Kidney (tissue), 14 donors: ENCODE data around the gene FERMT3. TPM values are rescaled to one million over a fixed set of nuclear protein-coding genes. Genes with fewer than 3 reads are reported as not detected.
A peak's percentile ranks its signal among the peaks of the same experiment; 100 is the strongest.

Experiments used
- DNase-seq, 5 donors: peaks; one replicate each; pipeline ENCODE4 v3.0.0-alpha.2; 2013 to 2020
- FAIRE-seq: peaks from 2 replicates; lab custom pipeline; 2012; peaks lifted over from hg19 to GRCh38; lab: Jason Lieb, UNC
- H3K27ac ChIP-seq, 2 donors: one replicate each; pipeline ENCODE4 v1.7.0; 2013; ENCODE audit warnings: low read depth in 2 of 2, low read length in 2 of 2, inconsistent platforms in 1 of 2
- H3K27me3 ChIP-seq: one replicate; pipeline ENCODE4 v1.7.1; 2013; ENCODE audit warnings: low read length, inconsistent platforms; ENCODE audit not compliant: control insufficient read depth, insufficient read depth
- H3K36me3 ChIP-seq, 3 donors: one replicate each; pipeline versions ENCODE4 v1.7.0 to v1.7.1; 2013; ENCODE audit warnings: low read length in 3 of 3, control low read depth in 1 of 3, inconsistent platforms in 1 of 3; ENCODE audit not compliant: insufficient read depth in 3 of 3, control insufficient read depth in 2 of 3
- H3K4me1 ChIP-seq, 3 donors: one replicate each; pipeline versions ENCODE4 v1.7.0 to v1.7.1; 2013; ENCODE audit warnings: low read length in 3 of 3, inconsistent platforms in 1 of 3, low read depth in 1 of 3; ENCODE audit not compliant: control insufficient read depth in 2 of 3, insufficient read depth in 2 of 3
- H3K4me3 ChIP-seq, 3 donors: one replicate each; pipeline versions ENCODE4 v1.7.0 to v1.8.1; 2013; ENCODE audit warnings: low read length in 3 of 3, control low read depth in 1 of 3, inconsistent platforms in 1 of 3
- H3K9ac ChIP-seq, 3 donors: one replicate each; pipeline versions ENCODE4 v1.7.0 to v1.7.1; 2013; ENCODE audit warnings: low read length in 3 of 3, control low read depth in 1 of 3, inconsistent platforms in 1 of 3
- H3K9me3 ChIP-seq, 3 donors: one replicate each; pipeline versions ENCODE4 v1.7.0 to v1.7.1; 2013; ENCODE audit warnings: low read length in 3 of 3, control low read depth in 1 of 3, inconsistent platforms in 1 of 3; ENCODE audit not compliant: control insufficient read depth in 2 of 3, insufficient read depth in 1 of 3
- CTCF ChIP-seq: IDR thresholded peaks from 3 replicates; pipeline ENCODE4 v1.5.1; 2012; ENCODE audit warnings: mild to moderate bottlenecking, moderate library complexity, borderline replicate concordance; ENCODE audit not compliant: insufficient read depth; ENCODE audit errors: extremely low read depth
- intact Hi-C: fragments of 100-400 bp; cut with DNase I; formaldehyde crosslinking; loops from one replicate; pipeline ENCODE4 v1.11.1; 2022
- polyA plus RNA-seq: library from polyadenylated mRNA; stranded (reverse); fragments of 350-450 nt; fragmentation: Illumina TruSeq; extraction: RNeasy Lipid Tissue Mini Kit (QIAGEN cat#74804); gene quantifications from one replicate; pipeline ENCODE4 v1.2.3, GENCODE V29; 2014; ENCODE audit warnings: low read depth, low replicate concordance; ENCODE audit not compliant: insufficient read depth
- total RNA-seq: library from RNA; stranded (reverse); fragmentation: NEBNext Ultra II Directional; extraction: Animal tissue kit (Norgen Biotek cat#: 25700); gene quantifications from one replicate; pipeline ENCODE4 v1.2.1, GENCODE V29; 2021
- donor health status: control.
- donor health status: control.
- donor health status: control.
- donor health status: control.
- donor health status: control.
- donor health status: DM: yes; HTN: yes; CAD: no.
- donor health status: Normal renal cell carcinoma (clear cell type).

FERMT3 gene
- total and polyA plus RNA-seq, 2 donors from 2014 or later = 11.8 to 36.3 TPM

- H3K36me3 ChIP-seq = no peaks in the 10 kb centered on the region
These were observed 14.3 kb downstream of the FERMT3 start for GRCh38 chr11:64220798-64221197.

GRCh38 chr11:64222651-64223000 is 16.1 kb downstream of the FERMT3 start:
- no peaks in the 10 kb centered on the region for H3K9me3 ChIP-seq
- H3K27ac ChIP-seq = no peak overlapping the region
- no peak overlapping the region for H3K9ac ChIP-seq
- no peaks in the 10 kb centered on the region for H3K27me3 ChIP-seq
- peaks cover 0 to 22% (median 10%) of the 10 kb centered on the region in 3 donors for H3K4me1 ChIP-seq
- intact Hi-C loops = no loop called here
- no peaks in the 10 kb centered on the region for H3K36me3 ChIP-seq
- no peak overlapping the region for H3K4me3 ChIP-seq
- DNase-seq (no peak), FAIRE-seq (no peak)
- TF ChIP-seq CTCF = no peak

More at GRCh38 chr11:64220798-64221197, 14.3 kb downstream of the FERMT3 start:
- Histone ChIP-seq H3K27ac (no peak overlapping the region), H3K27me3 (no peaks in the 10 kb centered on the region), H3K4me3 (no peak overlapping the region), H3K4me1 (peaks cover 0 to 9% (median 0%) of the 10 kb centered on the region in 3 donors), H3K9me3 (no peaks in the 10 kb centered on the region), H3K9ac (no peak overlapping the region)
- DNase-seq (peak in 1 of 5 donors; percentile 48), FAIRE-seq (no peak)
- intact Hi-C loops = no loop called here
- no peak for TF ChIP-seq CTCF

GRCh38 chr11:64223001-64223651 is 16.6 kb downstream of the FERMT3 start:
- Histone ChIP-seq H3K4me1 (peaks cover 0 to 22% (median 11%) of the 10 kb centered on the region in 3 donors), H3K36me3 (no peaks in the 10 kb centered on the region), H3K27me3 (no peaks in the 10 kb centered on the region), H3K9me3 (no peaks in the 10 kb centered on the region), H3K9ac (no peak overlapping the region), H3K4me3 (no peak overlapping the region), H3K27ac (no peak overlapping the region)
- no peak for TF ChIP-seq CTCF
- intact Hi-C loops = no loop called here
- DNase-seq (peak in 2 of 5 donors; percentile 51 to 75), FAIRE-seq (no peak)
